ENCODE data around the gene CORO1C.
"Not testable (repeated sequence)": the region's sequence is repeated elsewhere in the genome, so short reads cannot be mapped to it uniquely, and the experiment has no call there.

CORO1C gene

DNA sequence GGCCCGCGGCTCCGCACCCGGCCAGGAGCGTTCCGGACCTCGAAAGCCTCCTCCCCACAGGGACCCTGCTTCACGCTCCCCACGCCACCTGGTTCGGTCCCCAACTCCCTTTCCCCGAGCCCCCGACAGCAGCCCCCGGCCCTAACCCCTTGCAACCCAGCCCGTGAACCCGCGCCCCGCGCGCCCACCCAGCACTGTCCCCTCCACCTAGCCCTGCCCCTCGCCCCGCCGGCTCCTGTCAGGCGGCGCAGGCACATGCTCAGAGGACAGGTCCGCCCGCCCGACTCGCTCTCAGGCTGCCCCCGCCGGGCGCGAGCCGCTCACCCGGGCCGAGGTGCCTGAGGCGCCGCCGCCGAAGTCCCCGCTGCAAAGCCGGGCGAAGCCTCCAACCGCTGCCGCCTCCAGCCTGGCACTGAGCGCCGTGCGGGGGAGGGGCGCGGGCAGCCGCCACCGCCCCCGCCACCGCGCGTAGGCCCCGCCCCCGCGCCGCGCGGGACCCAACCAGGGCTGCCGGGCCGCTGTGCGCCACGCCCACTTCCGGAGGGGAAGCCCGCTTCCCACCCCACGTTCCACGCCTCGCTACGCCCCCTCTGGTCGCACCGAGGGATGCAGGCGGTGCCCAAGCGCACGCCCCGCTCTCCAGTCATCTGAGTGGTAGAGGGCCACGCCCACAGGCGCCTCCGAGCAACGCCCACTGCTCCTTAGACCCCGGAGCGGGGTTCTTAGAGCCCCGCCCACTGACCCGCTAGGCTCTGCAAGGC lies at the start of gene CORO1C:
Gene CORO1C, minus strand, starts transcription at position 414 of the 761 bp plus-strand sequence. CDS start 30,200 bp downstream, outside the sequence.
- FAIRE-seq, result no peak

DNA sequence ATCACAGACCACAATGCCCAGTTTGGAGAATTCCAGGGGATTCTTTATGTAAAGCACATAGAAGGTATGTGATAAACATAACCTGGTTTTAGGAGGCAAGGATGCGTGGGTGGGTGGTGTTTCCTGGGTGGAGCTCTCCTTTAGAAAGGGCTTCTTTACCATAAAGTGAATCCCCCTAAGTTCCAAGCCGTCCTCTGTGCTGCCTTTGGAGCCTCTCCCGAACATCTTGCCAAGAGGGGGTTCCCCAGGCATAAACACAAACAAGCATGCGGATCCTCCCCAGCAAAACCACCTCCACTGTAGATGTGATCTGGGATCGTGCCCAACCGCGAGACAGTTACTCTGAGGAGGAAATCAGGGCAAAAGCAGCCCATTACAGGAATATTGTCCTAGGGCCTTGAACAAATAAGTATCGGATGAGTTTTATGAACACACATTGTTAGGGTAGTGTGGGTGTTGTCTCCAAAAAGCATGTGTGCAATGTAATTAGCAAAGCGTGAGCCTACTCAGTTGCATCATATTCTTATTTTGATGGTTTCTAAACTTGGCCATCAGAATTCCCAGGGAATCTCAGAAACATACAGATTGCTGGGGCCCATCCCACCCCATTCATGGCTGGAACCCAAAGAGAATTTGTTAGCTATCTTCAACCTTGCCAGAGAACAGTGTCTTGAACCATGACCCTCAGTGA lies 48.8 kb upstream of the CORO1C start:
- FAIRE-seq, result no peak

DNA sequence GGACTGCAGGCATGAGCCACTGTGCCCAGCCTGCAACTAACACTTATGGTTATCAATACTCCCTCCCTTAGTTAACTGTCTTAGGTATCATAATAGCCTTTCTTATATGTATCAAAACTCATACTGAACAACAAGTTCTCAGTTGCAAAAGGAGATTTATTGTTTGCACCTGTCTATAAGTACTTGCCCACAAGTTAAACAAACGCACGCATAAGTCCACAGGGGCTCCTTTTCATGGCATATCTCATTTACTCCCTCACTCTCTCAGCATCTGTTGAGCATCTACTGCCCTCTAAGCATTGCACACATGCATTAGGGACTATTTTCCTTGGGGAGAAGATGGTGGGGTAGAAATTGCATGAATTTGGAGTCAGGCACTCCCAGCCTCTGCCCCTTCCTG lies 46.7 kb upstream of the CORO1C start:
- no peak for FAIRE-seq

DNA sequence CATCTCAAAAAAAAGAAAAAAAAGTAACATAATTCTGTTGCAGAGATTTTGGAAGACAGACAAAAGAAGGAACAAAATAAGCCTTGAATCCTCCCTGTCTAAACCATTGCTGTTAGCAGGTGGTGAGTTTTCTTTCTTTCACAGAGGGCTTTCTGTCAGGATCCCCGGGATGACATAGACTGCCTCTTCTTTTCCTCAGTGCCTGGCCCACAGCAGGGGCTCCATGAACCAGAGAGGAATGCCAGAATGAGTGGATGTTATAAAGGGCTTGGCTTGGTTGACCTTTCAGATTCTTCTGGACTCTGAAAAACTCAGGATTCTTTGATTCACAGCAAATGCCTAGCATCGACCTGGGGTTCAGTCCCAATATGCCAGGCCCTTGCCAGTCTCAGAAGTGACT lies 45.8 kb upstream of the CORO1C start:
- FAIRE-seq, result no peak

DNA sequence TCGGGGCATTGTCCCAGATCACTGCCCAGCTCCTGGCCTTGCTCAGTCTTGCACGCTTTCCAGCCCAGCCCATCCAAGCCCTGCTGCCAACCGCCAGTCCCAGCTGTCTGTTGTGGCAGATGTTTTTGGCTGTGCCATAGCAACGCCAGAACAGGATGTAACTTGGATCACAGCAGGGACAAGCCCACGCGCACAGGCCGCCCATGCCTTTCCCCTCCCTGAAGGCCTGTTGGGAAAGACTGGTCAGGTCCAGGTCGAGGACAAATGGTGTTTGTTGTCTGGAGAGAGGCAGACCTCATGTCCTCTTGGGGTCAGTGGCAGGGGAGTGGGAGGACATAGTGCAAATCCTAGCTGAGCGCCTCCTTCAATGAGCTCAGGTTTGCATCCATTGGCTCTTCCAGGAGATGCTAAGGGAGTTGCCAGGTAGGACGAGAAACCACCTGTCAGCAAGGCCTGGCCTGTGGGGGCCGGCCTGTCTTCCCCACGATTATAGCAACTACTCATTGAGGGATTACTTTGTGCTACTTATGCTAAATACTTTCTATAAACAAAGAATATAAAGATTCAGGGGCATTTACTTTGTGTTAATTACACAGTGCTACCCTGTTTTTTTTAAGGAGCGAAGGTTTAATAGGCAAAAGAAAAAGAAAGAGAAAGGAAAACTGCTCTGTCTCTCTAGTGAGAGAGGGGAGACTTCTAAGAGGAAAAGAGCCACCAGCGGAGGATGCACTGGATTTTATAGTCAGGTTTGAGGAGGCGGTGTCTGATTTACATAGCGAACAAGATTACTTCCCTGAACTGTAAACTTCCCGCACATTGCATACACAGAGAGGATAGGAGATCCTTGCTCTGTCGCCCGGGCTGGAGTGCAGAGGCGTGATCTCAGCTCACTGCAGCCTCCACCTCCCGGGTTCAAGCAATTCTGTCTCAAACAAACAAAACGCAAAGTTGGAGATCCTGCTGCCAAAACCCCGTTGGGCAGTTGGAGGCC lies 42.8 kb upstream of the CORO1C start:
- FAIRE-seq, result no peak

DNA sequence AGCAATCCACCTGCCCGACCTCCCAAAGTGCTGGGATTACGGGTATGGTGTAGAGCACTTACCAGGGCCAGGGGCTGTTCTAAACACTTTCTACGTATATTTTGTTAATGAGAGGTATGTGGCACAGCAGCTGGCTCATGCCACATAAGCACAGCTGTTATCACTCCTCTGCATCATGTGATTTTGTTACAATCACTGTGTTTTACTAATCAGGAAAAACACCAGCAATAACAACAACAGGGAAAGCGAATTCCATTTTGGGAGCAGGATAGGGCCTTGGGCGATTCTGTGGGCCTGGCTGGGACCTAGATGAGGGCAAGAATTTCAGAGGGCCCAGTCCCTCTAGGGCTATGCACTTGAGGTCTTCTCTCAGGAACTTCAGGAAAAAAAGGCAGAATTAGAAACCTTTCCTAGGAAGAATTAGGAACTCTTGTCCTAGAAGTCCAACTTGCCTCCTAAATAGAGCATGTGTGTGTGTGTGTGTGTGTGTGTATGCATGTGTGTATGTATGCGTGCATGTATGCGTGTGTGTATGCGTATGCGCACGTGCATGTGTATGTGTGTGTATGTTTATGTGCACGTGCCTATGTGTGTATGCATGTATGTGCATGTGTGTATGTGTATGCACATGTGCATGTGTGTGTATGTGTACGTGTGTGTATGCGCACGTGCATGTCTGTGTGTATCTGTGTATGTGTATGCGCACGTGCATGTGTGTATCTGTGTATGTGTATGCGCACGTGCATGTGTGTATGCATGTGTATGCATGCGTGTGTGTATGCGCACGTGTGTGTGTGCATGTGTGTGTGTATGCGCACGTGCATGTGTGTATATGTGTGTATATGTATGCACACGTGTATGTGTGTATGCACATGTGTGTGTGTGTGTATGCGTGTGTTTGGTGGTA lies 41.8 kb upstream of the CORO1C start:
- no peak for FAIRE-seq

DNA sequence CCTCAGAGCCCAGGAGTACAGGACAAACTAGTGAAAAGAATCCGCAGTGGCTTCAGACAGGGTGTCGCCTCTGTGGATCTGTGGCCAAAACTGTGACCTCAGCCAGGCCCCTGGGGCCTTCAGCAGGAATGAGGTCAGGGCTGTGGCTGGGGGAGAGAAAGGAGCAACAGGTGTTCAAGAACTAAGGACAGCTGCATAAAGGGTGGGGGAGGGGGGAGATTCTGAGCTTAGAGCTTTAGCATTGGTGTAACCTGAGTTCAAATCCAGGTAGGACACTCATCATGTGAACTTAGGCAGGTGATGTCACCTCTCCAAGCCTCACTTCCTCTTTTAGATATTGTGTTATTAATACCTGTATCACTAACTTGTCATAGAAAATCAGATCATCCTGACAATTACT lies 40.9 kb upstream of the CORO1C start:
- FAIRE-seq, result no peak

DNA sequence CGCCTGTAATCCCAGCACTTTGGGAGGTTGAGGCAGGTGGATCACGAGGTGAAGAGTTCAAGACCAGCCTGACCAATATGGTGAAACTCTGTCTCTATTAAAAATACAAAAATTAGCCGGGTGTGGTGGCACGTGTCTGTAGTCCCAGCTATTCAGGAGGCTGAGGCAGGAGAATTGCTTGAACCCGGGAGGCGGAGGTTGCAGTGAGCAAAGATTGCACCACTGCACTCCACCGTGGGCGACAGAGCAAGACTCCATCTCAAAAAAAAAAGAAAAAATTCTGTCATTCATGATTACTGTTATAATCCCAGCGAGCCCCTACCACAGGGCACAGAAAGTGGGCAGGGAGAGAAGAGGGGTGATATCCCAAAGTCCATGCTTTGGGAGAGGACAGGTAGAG lies 40.5 kb upstream of the CORO1C start:
- not testable (repeated sequence) for FAIRE-seq

DNA sequence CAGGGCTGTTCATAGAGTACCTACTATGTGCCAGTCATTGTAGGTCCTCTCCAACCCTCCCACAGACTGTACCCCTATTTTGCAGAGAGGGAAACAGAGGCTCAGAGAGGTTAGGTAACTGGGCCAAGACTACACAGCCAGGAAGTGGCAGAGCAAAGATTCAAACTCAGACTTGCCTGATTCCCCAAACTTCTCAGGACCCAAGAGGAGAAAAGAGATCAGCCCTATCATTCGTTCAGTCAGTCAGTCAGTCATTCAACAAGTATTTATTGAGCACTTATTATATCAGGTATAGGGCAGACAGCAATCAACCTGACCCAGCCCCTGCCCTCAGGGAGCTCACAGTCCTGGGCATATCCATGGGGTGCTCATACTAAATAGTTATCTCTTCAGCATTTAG lies 39.6 kb upstream of the CORO1C start:
- FAIRE-seq, result no peak

DNA sequence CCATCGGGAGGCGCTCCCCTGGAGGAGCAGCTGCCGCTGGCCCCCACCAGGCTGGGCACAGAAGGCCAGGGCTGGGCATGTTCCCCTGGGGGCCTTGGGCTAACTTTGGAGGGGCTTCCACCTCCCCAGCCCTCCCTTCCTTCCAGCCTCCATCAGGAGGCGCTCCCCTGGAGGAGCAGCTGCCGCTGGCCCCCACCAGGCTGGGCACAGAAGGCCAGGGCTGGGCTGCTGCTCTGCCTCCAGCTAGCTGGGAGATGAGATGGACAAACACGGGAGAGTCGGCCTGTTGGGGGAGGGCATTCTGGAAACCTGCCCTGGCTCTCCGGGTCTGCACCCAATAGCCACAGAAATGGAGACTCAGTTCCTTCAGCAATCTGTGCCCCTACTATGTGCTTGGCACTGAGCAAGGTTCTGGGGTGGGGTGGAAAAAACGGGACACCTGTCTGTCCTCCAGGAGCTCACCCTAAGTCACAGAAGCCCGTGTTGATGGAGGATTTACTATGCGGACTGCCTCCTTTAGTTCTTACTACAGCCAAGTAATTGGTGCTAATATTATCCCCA lies 39.0 kb upstream of the CORO1C start:
- no peak for FAIRE-seq

DNA sequence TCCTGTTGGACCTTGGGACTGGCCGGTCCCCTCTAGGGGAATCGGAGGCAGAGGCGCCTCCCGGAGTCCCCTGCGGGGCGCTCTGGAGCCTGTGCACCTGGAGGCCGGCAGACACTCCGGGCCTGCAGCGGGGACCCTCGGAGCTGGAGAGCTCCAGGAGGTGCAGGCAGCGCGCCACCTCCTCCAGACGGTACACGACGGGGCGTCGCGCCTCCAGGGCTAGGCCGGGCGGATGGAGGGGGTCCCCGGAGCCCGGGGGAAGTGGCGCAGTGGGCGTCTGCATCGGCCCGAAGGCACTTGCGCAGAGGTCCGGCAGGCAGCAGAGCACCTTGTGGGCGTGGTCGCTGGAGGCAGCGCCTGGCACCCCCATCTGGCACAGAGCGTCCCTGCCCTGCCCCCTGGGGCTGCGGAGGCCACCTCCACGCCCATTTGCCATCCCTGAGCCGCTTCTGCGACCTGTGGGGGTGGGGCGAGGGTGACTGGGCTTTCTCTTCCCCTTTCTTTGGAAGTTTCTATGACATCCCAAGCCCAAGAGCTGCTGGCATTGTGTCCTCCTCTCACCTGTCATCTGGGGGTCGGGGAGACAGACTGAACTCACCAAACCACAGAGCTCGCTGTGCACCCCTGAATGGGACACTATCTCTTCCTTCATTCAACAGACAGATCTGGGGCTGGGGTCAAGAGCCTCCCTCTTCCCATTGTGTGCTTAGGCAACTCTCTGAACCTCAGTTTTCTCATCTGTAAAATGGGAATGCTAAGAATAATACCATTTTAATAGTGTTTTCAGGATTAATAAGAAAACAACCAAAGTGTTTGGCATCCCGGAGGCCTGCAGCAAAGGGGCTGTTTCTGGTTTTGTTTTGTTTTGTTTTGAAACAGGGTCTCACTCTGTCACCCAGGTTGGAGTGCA lies 37.5 kb upstream of the CORO1C start:
- FAIRE-seq, result no peak

DNA sequence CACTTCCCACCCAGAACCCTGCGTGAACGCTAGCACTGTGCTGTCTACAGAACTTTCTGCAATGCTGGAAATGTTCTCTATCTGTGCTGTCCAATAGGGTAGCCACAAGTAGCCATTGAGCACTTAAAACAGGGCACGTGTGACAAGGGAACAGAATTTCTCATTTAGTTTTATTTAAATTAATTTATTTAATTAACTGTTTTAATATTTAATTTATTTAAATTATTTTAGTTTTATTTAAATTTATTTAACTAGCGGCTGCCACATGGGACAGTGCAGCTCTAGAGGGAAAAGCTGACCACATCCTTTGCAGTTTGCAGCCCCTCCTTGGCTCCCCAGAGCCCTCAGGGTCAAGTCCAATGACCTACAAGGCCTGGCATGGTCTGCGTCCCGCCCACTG lies 35.0 kb upstream of the CORO1C start:
- no peak for FAIRE-seq

DNA sequence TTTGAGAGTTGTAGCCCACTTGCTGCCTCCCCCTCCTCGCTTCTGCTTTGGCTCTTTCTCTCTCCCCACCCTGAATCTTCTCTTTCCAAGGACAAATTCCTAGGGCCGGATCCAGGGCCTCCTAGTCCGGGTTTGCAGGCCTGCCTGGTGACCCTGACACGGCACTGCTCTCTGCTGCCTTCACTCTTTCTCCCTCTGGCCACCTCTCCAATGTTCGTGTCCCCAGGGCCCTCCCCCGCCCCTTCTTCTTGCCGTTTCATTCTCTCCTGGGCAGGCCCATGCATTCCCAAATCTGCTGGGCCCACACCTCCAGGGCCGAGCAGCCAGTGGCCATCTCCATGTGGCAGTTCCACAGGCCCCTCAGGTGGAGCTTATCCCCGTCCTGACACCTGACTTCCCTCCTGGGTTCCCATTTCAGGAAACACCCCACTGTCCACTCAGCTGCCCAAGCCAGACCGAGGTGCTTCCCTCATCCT lies 34.0 kb upstream of the CORO1C start:
- no peak for FAIRE-seq

DNA sequence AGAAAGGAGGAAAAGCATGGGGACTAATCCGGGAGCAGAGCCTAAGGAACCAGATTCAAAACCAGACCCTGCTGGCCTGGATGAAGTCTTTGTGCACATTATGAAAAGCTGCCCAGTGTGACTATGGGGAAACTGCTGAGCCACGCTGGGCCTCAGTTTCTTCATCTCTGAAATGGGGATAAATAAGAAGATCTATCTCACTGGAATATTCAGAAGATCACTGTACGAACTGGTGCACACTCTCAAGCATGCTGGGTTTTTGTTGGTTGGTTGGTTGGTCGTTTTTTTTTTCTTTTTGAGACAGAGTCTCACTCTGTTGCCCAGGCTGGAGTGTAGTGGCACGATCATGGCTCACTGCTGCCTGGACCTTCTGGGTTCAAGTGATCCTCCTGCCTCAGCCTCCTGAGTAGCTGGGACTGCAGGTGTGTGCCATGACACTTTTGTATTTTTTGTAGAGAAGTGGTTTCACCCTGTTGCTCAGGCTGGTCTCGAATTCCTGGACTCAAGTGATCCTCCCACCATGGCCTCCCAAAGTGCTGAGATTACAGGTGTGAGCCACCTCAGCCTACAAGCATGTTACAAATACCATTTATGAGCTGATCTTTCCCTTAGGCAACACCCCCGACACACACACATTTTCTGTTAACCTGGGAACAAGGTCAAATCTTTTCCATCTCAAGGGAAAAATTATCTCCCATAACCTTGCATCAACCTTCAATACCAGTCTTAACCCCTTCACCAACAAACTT lies 33.4 kb upstream of the CORO1C start:
- no peak for FAIRE-seq

DNA sequence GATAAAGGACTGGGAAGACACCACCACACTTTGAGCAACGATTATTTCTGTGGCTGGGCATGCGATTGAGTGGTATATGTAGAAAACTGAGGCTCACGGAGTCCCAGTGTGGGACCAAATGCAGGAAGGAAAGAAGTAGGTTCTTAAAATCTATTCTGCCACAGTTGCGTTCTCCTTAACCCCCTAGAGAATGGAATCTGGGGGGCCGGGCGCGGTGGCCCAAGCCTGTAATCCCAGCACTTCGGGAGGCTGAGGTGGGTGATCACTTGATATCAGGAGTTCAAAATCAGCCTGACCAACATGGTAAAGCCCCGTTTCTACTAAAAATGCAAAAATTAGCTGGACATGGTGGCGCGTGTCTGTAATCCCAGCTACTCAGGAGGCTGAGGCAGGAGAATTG lies 29.9 kb upstream of the CORO1C start:
- no peak for FAIRE-seq

DNA sequence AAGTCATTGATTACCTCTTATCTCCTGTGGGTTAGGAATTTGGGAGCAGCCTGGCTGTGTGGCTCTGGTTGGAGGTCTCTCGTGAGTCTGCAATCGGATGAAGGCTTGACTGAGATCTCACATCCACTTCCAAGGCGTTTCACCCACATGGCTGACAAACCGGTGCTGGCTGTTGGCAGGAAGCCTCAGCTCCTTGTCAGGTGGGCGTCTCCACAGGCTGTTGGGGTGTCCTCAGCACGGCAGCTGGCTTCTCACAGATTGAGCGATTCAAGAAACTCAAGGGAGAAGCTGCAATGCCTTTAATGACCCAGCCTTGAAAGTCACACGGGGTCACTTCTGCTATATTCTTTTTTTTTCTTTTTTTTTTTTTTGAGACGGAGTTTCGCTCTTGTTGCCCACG lies 28.6 kb upstream of the CORO1C start:
- no peak for FAIRE-seq

DNA sequence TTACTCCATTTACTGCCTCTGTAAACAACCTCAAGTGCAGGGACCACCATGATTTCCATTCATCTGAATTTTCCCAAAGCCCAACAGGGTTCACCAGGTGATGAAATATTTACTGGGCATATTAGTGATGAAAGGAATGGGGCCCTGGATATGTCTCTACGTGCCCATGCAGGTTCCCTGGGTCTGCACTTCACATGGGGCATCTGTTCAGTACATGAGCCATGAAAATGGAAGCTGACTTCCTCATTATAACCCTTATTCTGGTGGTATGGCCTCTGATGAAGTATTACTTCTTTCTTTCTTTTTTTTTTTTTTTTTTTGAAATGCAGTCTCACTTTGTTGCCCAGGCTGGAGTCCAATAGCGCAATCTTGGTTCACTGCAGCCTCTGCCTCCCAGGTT lies 26.5 kb upstream of the CORO1C start:
- FAIRE-seq, result no peak

DNA sequence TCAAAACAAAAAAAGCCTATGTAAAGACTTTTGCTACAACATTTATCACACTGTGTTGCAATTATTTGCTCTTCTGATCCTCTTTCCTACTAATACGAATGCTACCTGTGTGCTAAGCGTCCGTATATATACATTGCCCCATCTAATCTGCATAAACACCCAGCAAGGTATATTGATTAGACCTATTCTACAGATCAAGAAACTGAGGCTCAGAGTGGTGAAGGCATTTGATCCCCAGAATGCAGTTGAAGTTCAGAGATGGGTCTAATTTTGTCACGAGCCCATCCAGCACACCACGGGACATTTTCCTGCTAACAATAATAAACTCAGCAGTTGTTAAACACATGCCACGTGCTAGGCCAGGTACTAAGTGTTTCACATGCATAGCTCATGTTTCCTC lies 25.1 kb upstream of the CORO1C start:
- no peak for FAIRE-seq

DNA sequence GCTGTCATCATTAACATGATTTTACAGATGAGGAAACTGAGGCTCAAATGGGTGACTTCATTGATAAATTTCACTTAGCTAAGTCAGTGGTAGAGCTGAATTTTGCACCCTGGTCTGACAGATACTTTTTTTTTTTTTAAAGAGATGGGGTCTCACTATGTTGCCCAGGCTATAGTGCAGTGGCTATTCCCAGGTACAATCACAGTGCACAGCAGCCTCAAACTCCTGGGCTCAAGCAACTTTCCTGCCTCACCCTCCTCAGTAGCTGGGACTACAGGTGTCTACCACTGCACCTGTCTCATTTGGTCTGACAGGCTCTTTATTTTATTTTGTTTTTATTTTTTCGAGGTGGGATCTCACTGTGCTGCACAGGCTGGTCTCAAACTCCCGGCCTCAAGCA lies 24.2 kb upstream of the CORO1C start:
- no peak for FAIRE-seq

DNA sequence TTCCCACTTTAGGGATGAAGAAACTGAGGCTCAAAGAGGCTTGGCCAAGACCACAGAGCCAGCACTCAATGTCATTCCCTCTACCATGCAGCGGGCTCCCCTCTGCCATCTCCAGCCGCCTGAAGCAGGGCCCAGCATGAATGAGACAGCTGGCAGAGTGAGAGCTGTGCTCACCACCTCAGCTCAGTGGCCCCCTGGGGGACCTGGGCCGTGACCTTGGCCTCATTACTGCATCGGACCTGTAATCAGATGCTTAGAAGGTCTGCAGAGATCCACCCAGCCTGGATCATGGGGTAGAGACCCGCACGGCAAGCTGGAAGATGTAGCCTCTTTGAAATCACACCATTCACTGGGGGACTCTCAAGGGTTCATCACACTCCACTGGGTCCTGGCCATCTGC lies 22.7 kb upstream of the CORO1C start:
- FAIRE-seq, result no peak
